ENCODE measurements around the gene AJM1. TPM values are rescaled to one million over a fixed set of nuclear protein-coding genes. Genes with fewer than 3 reads are reported as not detected.

Gene AJM1
- total and polyA plus RNA-seq, 2 donors (not counting 1 experiment from before 2014, with no cell fraction given): 1.7 to 2.9 TPM

DNA sequence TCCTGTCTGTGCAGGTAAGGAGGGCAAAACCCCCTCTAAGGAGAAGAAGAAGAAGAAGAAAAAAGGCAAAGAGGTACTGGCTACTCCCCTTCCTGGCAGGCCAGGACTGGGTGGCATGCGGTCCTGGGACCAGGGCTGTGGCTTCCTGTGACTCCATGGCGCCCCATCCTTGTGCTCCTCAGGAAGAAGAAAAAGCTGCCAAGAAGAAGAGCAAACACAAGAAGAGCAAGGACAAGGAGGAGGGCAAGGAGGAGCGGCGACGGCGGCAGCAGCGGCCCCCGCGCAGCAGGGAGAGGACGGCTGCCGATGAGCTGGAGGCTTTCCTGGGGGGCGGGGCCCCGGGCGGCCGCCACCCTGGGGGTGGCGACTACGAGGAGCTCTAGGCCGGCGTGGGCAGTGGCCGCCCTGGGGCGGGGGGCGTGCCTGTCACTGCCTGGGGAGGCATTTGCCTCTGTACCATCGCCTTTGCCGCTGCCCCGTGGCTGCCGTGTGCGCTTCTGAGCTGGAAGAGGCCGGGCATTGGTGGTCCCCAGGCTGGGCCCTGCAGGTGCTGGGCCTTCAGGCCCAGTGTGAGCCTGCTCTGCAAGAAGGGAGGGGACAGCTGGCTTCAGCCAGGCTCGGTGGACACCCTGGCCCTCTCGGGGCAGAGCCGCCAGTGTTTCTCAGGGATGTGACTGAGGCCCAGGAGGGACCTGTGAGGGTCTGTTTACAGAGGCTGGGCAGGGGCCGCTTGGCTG is 2.0 kb upstream of the AJM1 start:
- H3K4me2 ChIP-seq (replicated peaks; ENCODE audit: low read depth, low read length, poor library complexity, severe bottlenecking): no peak overlapping the region
- no peak overlapping the region for H2AFZ ChIP-seq (ENCODE audit: insufficient read depth, low read depth, low read length, poor library complexity, severe bottlenecking)
- DNase-seq (no peak), ATAC-seq (ENCODE audit: low read depth) (no peak)
- H3K4me1 ChIP-seq (ENCODE audit: control insufficient read depth in 2 of 2, insufficient read depth in 2 of 2, low read length in 2 of 2): peaks cover 15 to 30% of the 10 kb centered on the region in 2 donors
- ChIA-PET CTCF (interaction anchor here (3.6 kb wide), 1 partner anchor 195 kb away, joined by 29 read pairs; no protein-coding TSS in a partner anchor), POLR2A (no interaction called here)
- peaks cover 0 to 9% (median 0%) of the 10 kb centered on the region in 3 donors for H3K9me3 ChIP-seq (ENCODE audit: control extremely low read depth in 1 of 3, control insufficient read depth in 2 of 3, insufficient read depth in 1 of 3, low read length in 2 of 3)
- Mint-ChIP-seq H3K4me3 (no peak overlapping the region), H3K27ac (no peak overlapping the region), H3K4me1 (peaks cover 11% of the 10 kb centered on the region), H3K27me3 (no peaks in the 10 kb centered on the region), H3K9me3 (ENCODE audit: insufficient read depth) (no peaks in the 10 kb centered on the region)
- no peak overlapping the region for H3K9ac ChIP-seq (ENCODE audit: low read length)
- H3K36me3 ChIP-seq (replicated peaks in 1 of 2; ENCODE audit: control extremely low read depth in 1 of 2, control insufficient read depth in 1 of 2, extremely low read depth in 1 of 2, insufficient read depth in 2 of 2, low read length in 1 of 2): no peaks in the 10 kb centered on the region
- peaks cover 16% of the 10 kb centered on the region for H4K20me1 ChIP-seq (ENCODE audit: control insufficient read depth, insufficient read depth, low read length, poor library complexity, severe bottlenecking)
- no peaks in the 10 kb centered on the region for H3K79me2 ChIP-seq (ENCODE audit: control insufficient read depth, insufficient read depth, low read length)
- no peak overlapping the region for H3K27ac ChIP-seq (ENCODE audit: low read length in 2 of 2)
- WGBS (ENCODE audit: insufficient coverage): 95% methylated on average over 32 of the region's 32 CpGs
- intact Hi-C loops (cut with micrococcal nuclease): no loop called here
- H3K27me3 ChIP-seq (replicated peaks in 1 of 4; ENCODE audit: control extremely low read depth in 1 of 4, control insufficient read depth in 3 of 4, insufficient read depth in 4 of 4, low read length in 3 of 4): peaks cover 0 to 17% (median 3%) of the 10 kb centered on the region in 4 experiments
- H3K4me3 ChIP-seq (ENCODE audit: control extremely low read depth in 1 of 5, extremely low read depth in 1 of 5, insufficient read depth in 1 of 5, low read depth in 2 of 5, low read length in 4 of 5): no peak overlapping the region
- TF ChIP-seq EZH2 (IDR thresholded peaks at IDR 0.05; ENCODE audit: borderline replicate concordance, insufficient read depth, low read depth, low read length, poor library complexity, severe bottlenecking) (no peak), CTCF (IDR thresholded peaks at IDR 0.05) (no peak)
